ENCODE data around the gene SH3RF3.

GRCh38 chr2:109214651-109215371 lies 85.8 kb downstream of the SH3RF3 start:
- TF ChIP-seq POLR2A (IDR thresholded peaks at IDR 0.05): no peak
- TF ChIP-seq CTCF (IDR thresholded peaks at IDR 0.05): no peak
